Peyer's patch (tissue), 4 donors: ENCODE data around the gene DHX8.

ENCODE experiments used
- CTCF ChIP-seq, 6 experiments: fragments of 450-650 bp in 4 of 6; fragments of 200-600 bp in 2 of 6; sonication (generic) in 1 of 6; IDR thresholded peaks; one replicate each; pipeline ENCODE4 v1.5.1; 2017 to 2019; ENCODE audit warnings: antibody characterized with exemption in 6 of 6, mild to moderate bottlenecking in 3 of 6, moderate library complexity in 1 of 6
- POLR2A ChIP-seq, 2 donors: fragments of 450-650 bp; IDR thresholded peaks; one replicate each; pipeline ENCODE4 v1.5.1; 2017; ENCODE audit warnings: antibody characterized with exemption in 2 of 2, mild to moderate bottlenecking in 2 of 2, moderate library complexity in 2 of 2

GRCh38 chr17:43449470-43450248, 34.1 kb upstream of the DHX8 start:
- TF ChIP-seq POLR2A (IDR thresholded peaks at IDR 0.05) (no peak), CTCF (IDR thresholded peaks at IDR 0.05) (no peak)
